ENCODE data around the gene GSX2.

The GSX2 gene

DNA sequence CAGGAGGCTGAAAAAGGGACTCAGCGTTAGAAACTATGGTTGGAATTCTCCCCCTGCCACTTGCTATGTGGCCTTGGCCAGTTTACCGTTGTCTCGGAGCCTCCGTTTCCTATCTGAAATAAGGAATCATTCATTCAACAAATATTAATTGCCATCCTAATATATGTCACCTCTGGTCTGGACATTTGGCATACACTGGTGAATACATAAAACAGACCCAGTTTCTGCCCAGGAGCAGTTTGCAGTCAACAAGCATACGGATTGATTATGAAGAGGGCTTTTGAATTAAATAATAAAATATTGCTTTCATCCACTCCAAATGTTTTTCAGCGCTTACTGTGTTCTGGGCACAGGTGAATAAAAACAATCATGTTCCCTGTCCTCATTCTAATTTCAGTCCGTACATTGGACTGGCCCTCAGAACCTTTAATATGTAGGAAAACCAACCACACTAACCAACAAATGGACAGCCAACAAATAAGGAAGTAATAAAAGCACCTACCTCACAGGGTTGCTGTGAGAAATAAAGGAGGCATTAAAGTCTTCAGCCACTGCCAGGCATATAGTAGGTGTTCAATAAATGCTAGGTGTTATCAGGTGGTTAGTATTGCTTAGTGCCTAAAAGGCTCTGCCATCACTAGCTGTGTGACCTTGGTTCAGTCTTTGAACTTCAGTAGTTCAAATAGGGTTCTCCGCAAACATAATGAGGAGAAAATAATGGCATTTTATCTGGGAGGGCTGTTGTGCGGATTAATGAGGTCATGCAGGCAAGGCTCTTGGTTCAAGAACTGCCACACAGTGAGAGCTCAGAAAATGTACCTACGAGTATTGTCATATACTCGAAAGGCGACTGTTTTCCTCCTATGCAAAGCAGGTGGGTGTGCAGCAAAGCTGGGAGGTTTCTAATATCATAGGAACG is 7.3 kb upstream of the GSX2 start:
- TF ChIP-seq FOXP2 (optimal IDR thresholded peaks at IDR 0.05; ENCODE audit: borderline replicate concordance, extremely low read depth, extremely low read length, insufficient read depth): no peak
- no peak for TF ChIP-seq SIN3A (IDR thresholded peaks at IDR 0.05; ENCODE audit: borderline replicate concordance, insufficient read depth, low read length)
- no peak for TF ChIP-seq TAF1 (IDR thresholded peaks at IDR 0.05; ENCODE audit: borderline replicate concordance, insufficient read depth, low read length)
- no peak for TF ChIP-seq POLR2AphosphoS5 (IDR thresholded peaks at IDR 0.05; ENCODE audit: low read depth, low read length)
- TF ChIP-seq, protein P1, sequence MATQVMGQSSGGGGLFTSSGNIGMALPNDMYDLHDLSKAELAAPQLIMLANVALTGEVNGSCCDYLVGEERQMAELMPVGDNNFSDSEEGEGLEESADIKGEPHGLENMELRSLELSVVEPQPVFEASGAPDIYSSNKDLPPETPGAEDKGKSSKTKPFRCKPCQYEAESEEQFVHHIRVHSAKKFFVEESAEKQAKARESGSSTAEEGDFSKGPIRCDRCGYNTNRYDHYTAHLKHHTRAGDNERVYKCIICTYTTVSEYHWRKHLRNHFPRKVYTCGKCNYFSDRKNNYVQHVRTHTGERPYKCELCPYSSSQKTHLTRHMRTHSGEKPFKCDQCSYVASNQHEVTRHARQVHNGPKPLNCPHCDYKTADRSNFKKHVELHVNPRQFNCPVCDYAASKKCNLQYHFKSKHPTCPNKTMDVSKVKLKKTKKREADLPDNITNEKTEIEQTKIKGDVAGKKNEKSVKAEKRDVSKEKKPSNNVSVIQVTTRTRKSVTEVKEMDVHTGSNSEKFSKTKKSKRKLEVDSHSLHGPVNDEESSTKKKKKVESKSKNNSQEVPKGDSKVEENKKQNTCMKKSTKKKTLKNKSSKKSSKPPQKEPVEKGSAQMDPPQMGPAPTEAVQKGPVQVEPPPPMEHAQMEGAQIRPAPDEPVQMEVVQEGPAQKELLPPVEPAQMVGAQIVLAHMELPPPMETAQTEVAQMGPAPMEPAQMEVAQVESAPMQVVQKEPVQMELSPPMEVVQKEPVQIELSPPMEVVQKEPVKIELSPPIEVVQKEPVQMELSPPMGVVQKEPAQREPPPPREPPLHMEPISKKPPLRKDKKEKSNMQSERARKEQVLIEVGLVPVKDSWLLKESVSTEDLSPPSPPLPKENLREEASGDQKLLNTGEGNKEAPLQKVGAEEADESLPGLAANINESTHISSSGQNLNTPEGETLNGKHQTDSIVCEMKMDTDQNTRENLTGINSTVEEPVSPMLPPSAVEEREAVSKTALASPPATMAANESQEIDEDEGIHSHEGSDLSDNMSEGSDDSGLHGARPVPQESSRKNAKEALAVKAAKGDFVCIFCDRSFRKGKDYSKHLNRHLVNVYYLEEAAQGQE (IDR thresholded peaks at IDR 0.05; ENCODE audit: insufficient read depth in 1 of 2, low read depth in 2 of 2, low read length in 2 of 2): no peak

DNA sequence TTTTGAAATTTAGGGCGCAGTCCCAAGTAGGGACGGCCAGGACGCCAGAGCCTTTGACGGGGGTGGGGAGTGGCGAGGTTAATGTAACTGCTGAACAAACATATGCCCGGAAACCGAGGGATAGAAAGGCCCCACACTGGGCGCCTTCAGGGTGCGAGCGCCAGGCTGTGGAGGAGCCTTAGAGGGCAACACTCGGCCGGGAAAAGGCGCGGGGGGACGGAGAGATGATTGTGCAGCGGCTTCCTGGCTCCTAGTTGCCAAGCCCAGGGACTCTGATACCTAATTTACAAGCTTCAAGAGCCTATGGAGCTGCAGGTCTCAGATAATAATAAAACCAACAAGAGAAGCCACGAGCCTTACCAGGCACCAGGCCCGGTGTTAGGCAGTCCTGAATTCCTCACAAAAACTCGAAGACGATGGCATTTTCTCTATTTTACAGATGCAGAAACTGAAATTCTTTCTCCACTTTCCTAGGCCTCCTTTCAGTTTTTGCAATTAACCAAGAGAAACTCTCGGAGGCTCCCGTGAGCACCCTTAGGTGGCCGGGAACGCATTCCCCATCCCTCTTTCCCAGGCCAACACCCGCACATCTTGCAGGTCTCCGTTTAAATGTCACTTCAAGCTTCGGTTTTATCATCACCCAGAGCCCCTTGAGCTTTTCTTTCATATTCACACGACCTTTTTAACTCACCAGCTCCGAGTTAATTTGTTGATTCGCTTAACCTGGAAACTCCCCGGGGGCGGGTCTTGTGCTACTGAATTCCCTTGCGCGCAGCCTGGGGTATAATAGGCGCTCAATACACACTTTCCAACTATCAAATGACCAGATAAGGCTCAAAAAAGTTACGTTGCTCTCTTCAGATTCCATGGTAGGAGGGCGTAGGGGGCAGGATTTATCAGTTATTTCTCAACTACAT is 6.4 kb upstream of the GSX2 start:
- TF ChIP-seq POLR2AphosphoS5 (IDR thresholded peaks at IDR 0.05; ENCODE audit: low read depth, low read length): no peak
- no peak for TF ChIP-seq TAF1 (IDR thresholded peaks at IDR 0.05; ENCODE audit: borderline replicate concordance, insufficient read depth, low read length)
- TF ChIP-seq FOXP2 (optimal IDR thresholded peaks at IDR 0.05; ENCODE audit: borderline replicate concordance, extremely low read depth, extremely low read length, insufficient read depth): no peak
- TF ChIP-seq SIN3A (IDR thresholded peaks at IDR 0.05; ENCODE audit: borderline replicate concordance, insufficient read depth, low read length): no peak
- TF ChIP-seq, protein P1 (IDR thresholded peaks at IDR 0.05; ENCODE audit: insufficient read depth in 1 of 2, low read depth in 2 of 2, low read length in 2 of 2): no peak

DNA sequence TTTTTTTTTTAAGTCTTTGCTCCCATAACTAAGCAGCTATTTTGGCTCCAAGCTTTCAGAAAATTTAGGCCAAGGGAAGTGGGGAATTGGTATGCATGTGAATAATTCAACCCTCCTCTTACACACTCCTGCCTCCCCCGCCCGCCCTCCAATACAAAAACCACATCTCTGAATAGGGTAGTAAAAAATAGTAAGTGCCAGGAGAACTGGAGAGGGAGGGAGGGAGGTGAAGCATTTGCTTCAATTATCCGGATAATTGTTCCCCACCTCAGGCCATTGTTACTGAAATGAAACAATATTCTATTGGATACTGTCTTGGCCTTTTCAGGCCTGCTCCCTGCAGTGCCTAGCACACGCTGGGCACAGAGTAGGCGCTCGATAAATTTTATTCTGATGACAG is 5.5 kb upstream of the GSX2 start:
- TF ChIP-seq, protein P1 (IDR thresholded peaks at IDR 0.05; ENCODE audit: insufficient read depth in 1 of 2, low read depth in 2 of 2, low read length in 2 of 2): no peak
- no peak for TF ChIP-seq SIN3A (IDR thresholded peaks at IDR 0.05; ENCODE audit: borderline replicate concordance, insufficient read depth, low read length)

DNA sequence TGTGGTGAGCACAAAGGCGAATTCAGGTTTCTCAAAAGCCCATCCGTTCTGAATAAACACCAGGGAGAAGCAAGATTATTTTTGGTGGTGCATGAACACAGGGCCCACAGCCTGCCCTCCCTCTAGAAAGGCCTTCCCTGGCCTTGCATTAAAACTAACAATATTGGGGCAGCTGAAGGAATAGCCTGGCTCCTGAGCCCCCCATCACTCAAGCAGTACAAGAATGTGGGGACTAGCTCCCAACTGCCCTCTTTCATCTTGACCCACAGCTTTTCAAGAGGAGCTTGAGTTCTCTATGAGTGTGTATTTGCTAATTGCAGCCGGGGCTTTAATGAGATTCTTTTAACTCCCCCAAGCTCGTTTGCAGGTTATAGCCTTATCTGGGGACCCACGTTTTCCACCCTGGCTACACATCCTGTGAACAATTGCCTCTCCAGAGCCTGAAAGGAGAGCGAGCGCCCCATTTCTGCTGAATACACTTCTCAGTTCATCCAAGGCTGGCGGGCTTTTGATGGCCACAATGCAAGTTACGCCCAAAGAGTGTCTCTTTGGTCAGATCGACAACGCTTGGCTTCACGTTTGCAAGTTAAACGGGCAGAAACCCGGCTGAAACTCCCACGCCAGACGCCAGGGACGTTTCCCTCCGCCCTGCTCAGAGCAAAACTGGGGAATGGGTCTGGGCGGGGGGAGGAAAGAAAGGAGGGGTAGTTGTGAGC is 4.7 kb upstream of the GSX2 start:
- TF ChIP-seq SIN3A (IDR thresholded peaks at IDR 0.05; ENCODE audit: borderline replicate concordance, insufficient read depth, low read length) (no peak), FOXP2 (optimal IDR thresholded peaks at IDR 0.05; ENCODE audit: borderline replicate concordance, extremely low read depth, extremely low read length, insufficient read depth) (no peak), POLR2AphosphoS5 (IDR thresholded peaks at IDR 0.05; ENCODE audit: low read depth, low read length) (no peak), TAF1 (IDR thresholded peaks at IDR 0.05; ENCODE audit: borderline replicate concordance, insufficient read depth, low read length) (no peak)
- TF ChIP-seq, protein P1 (IDR thresholded peaks at IDR 0.05; ENCODE audit: insufficient read depth in 1 of 2, low read depth in 2 of 2, low read length in 2 of 2): no peak
